Right cardiac atrium (tissue), 5 donors: ENCODE results near the gene DDX56. TPM values are rescaled to one million over a fixed set of nuclear protein-coding genes. Genes with fewer than 3 reads are reported as not detected.
"Not testable (repeated sequence)": the region's sequence is repeated elsewhere in the genome, so short reads cannot be mapped to it uniquely, and the experiment has no call there.

Experiments
- ATAC-seq, 2 donors: fragments of 200-7000 bp; cut with Tn5 transposase; one replicate each; pipeline versions ENCODE4 v1.8.0 to v1.9.1; 2020; ENCODE audit warnings: moderate library complexity in 2 of 2, mild to moderate bottlenecking in 1 of 2
- DNase-seq, 3 donors: peaks; one replicate each; pipeline ENCODE4 v3.0.0-alpha.2; 2020
- H3K27ac ChIP-seq: one replicate; pipeline ENCODE4 v1.5.1; 2013; ENCODE audit warnings: mild to moderate bottlenecking, low read length, control low read depth, moderate library complexity
- H3K27me3 ChIP-seq: one replicate; pipeline ENCODE4 v1.6.1; 2013; ENCODE audit not compliant: control insufficient read depth, insufficient read depth
- H3K4me1 ChIP-seq: one replicate; pipeline ENCODE4 v1.6.1; 2013; ENCODE audit warnings: low read length; ENCODE audit not compliant: control insufficient read depth, insufficient read depth
- H3K4me3 ChIP-seq: one replicate; pipeline ENCODE4 v1.5.1; 2013; ENCODE audit warnings: low read length, control low read depth
- H3K9me3 ChIP-seq: one replicate; pipeline ENCODE4 v1.6.1; 2013; ENCODE audit warnings: low read length; ENCODE audit not compliant: control insufficient read depth
- WGBS: extraction: QIAGEN DNeasy Blood & Tissue Kit; methylation state at CpG from one replicate; pipeline ENCODE4 v1.1.7; 2013; 5-methylcytosine and 5-hydroxymethylcytosine counted together
- intact Hi-C, 4 donors: fragments of 100-400 bp; cut with DNase I; formaldehyde crosslinking; loops; one replicate each; pipeline versions ENCODE4 v1.11.0 to v1.14.0; 2022 to 2023
- polyA plus RNA-seq: library from polyadenylated mRNA; stranded (reverse); fragments of 200-250 nt; gene quantifications from one replicate; pipeline ENCODE4 v1.2.3, GENCODE V29; 2013
- total RNA-seq, 4 donors: library from RNA; stranded (reverse); fragmentation: NEBNext Ultra II Directional; extraction: Animal tissue kit (Norgen Biotek cat#: 25700); gene quantifications; one replicate each; pipeline ENCODE4 v1.2.1, GENCODE V29; 2021
- donor health status: healthy with polysubstance abuse.
- donor health status: DM: no; HTN: yes; CAD: no.
- donor health status: DM: no; HTN: no; CAD: no.
- donor health status: DM: no; HTN: yes; CAD: no; lungs with severe emphysema.
- donor health status: DM: yes; HTN: yes; CAD: no.

The DDX56 gene
- total and polyA plus RNA-seq, 5 donors, result 23.4 to 35.5 (median 24.5) TPM

GRCh38 chr7:44561962-44562621, 11.6 kb downstream of the DDX56 start:
- Histone ChIP-seq H3K27me3 (no peaks in the 10 kb centered on the region), H3K9me3 (no peaks in the 10 kb centered on the region), H3K4me3 (no peak overlapping the region), H3K4me1 (no peaks in the 10 kb centered on the region), H3K27ac (no peak overlapping the region)
- DNase-seq, result no peak
- 89% methylated on average over 7 of the region's 7 CpGs for WGBS
- ATAC-seq, result no peak
- intact Hi-C loops, result loop anchor here in 2 of 4 donors (5.0 to 10.0 kb wide), 3 partner anchors 317 to 347 kb away; no protein-coding TSS in a partner anchor

GRCh38 chr7:44561481-44561880, 12.2 kb downstream of the DDX56 start:
- no peaks in the 10 kb centered on the region for H3K9me3 ChIP-seq
- intact Hi-C loops, result loop anchor here in 2 of 4 donors (5.0 to 10.0 kb wide), 3 partner anchors 317 to 347 kb away; no protein-coding TSS in a partner anchor
- H3K4me3 ChIP-seq, result no peak overlapping the region
- no peaks in the 10 kb centered on the region for H3K4me1 ChIP-seq
- H3K27ac ChIP-seq, result no peak overlapping the region
- no peaks in the 10 kb centered on the region for H3K27me3 ChIP-seq
- ATAC-seq (no peak), DNase-seq (no peak)
- 82% methylated on average over 6 of the region's 6 CpGs for WGBS

DNA sequence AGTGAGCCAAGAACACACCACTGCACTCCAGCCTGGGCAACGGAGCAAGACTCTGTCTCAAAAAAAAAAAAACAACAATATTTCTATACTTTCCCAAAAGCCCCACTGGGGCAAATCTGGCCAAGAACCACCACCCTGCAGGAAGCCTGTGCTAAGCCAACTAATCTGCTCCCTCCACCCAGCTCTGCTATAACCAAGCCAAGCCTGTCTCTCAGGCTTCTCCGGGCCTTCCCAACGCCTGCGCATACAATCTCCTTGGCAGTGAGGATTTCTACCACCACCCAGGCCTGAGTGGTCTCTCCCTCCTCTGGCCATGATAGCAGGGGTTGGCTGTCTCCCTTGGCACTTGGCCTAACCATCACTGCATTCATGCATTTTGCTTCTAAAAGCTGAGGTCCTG, 14.2 kb downstream of the DDX56 start:
- Histone ChIP-seq H3K4me1 (no peaks in the 10 kb centered on the region), H3K27ac (no peak overlapping the region), H3K9me3 (no peaks in the 10 kb centered on the region), H3K4me3 (no peak overlapping the region), H3K27me3 (no peaks in the 10 kb centered on the region)
- WGBS, result 51% methylated on average over 4 of the region's 4 CpGs
- intact Hi-C loops, result no loop called here
- peak in 1 of 2 donors; percentile 32 for ATAC-seq
- DNase-seq, result no peak

- no peaks in the 10 kb centered on the region for H3K9me3 ChIP-seq
- no peak overlapping the region for H3K4me3 ChIP-seq
- no peak overlapping the region for H3K27ac ChIP-seq
- no peaks in the 10 kb centered on the region for H3K4me1 ChIP-seq
- DNase-seq (no peak), ATAC-seq (no peak)
- intact Hi-C loops, result no loop called here
- WGBS, result 75% methylated on average over 2 of the region's 2 CpGs
- no peaks in the 10 kb centered on the region for H3K27me3 ChIP-seq
These were observed 16.2 kb downstream of the DDX56 start for GRCh38 chr7:44557485-44557884.

GRCh38 chr7:44555350-44555749, 18.4 kb downstream of the DDX56 start:
- Histone ChIP-seq H3K9me3 (no peaks in the 10 kb centered on the region), H3K4me1 (no peaks in the 10 kb centered on the region), H3K4me3 (no peak overlapping the region), H3K27ac (no peak overlapping the region), H3K27me3 (no peaks in the 10 kb centered on the region)
- ATAC-seq (no peak), DNase-seq (no peak)
- 76% methylated on average over 2 of the region's 2 CpGs for WGBS
- intact Hi-C loops, result no loop called here

DNA sequence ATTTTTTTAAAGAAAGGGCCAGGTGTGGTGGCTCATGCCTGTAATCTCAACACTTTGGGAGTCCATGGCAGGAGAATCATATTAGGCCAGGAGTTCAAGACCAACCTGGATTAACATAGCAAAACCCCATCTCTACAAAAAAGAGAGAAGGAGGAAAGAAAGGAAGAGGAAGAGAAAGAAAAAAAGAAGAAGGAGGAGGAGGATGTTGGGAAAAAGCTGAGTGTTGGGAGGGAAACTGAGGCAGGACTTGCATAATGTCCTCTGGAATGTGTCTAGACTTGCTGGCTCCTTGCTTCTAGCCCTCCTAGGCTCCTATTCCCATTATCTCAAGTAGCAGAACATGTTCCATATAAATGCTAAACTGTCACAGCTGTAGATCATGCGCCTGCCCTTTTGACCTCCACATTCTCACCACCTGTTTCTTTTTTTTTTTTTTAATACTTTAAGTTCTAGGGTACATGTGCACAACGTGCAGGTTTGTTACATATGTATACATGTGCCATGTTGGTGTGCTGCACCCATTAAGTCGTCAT, 21.2 kb downstream of the DDX56 start:
- H3K4me1 ChIP-seq, DNase-seq, H3K9me3 ChIP-seq, ATAC-seq, H3K4me3 ChIP-seq, H3K27me3 ChIP-seq, H3K27ac ChIP-seq, intact Hi-C loops: not testable (repeated sequence)
- 74% methylated on average over 3 of the region's 3 CpGs for WGBS

- WGBS, result 69% methylated on average over 3 of the region's 3 CpGs
- Histone ChIP-seq H3K9me3 (no peaks in the 10 kb centered on the region), H3K4me1 (no peaks in the 10 kb centered on the region), H3K27me3 (no peaks in the 10 kb centered on the region), H3K4me3 (no peak overlapping the region), H3K27ac (no peak overlapping the region)
- no peak for DNase-seq
- ATAC-seq, result no peak
- intact Hi-C loops, result no loop called here
These were observed 24.3 kb downstream of the DDX56 start for GRCh38 chr7:44549457-44549856.

- DNase-seq (no peak), ATAC-seq (no peak)
- Histone ChIP-seq H3K27ac (no peak overlapping the region), H3K27me3 (no peaks in the 10 kb centered on the region), H3K9me3 (no peaks in the 10 kb centered on the region), H3K4me3 (no peak overlapping the region), H3K4me1 (no peaks in the 10 kb centered on the region)
- 85% methylated on average over 3 of the region's 3 CpGs for whole genome bisulfite sequencing
- intact Hi-C loops, result no loop called here
These were observed 24.8 kb downstream of the DDX56 start for GRCh38 chr7:44548893-44549292.

- no peaks in the 10 kb centered on the region for H3K4me1 ChIP-seq
- no peaks in the 10 kb centered on the region for H3K27me3 ChIP-seq
- intact Hi-C loops, result no loop called here
- DNase-seq, result no peak
- H3K4me3 ChIP-seq, result no peak overlapping the region
- 39% methylated on average over 6 of the region's 6 CpGs for WGBS
- no peak overlapping the region for H3K27ac ChIP-seq
- ATAC-seq, result no peak
- H3K9me3 ChIP-seq, result no peaks in the 10 kb centered on the region
These were observed 26.0 kb downstream of the DDX56 start for GRCh38 chr7:44547536-44548231.

GRCh38 chr7:44541876-44542610, 31.7 kb downstream of the DDX56 start:
- intact Hi-C loops, result no loop called here
- Histone ChIP-seq H3K27ac (no peak overlapping the region), H3K27me3 (no peaks in the 10 kb centered on the region), H3K9me3 (no peaks in the 10 kb centered on the region), H3K4me3 (no peak overlapping the region), H3K4me1 (no peaks in the 10 kb centered on the region)
- no peak for DNase-seq
- no peak for ATAC-seq
- WGBS, result 85% methylated on average over 6 of the region's 6 CpGs
